HUES64 (cell line): ENCODE data around the gene PRSS58.

Experiments
- H3K27ac ChIP-seq: 2 replicates; pipeline ENCODE4 v1.7.0; 2013; ENCODE audit warnings: low read depth, low read length, inconsistent platforms
- H3K27me3 ChIP-seq: 2 replicates; pipeline ENCODE4 v1.6.1; 2013; ENCODE audit warnings: mild to moderate bottlenecking, low read length; ENCODE audit not compliant: insufficient read depth
- H3K36me3 ChIP-seq: 2 replicates; pipeline ENCODE4 v1.6.1; 2013; ENCODE audit warnings: mild to moderate bottlenecking, low read length; ENCODE audit not compliant: insufficient read depth
- H3K4me1 ChIP-seq: 2 replicates; pipeline ENCODE4 v1.6.1; 2013; ENCODE audit warnings: mild to moderate bottlenecking, low read length, moderate library complexity; ENCODE audit not compliant: insufficient read depth
- H3K4me3 ChIP-seq: 2 replicates; pipeline ENCODE4 v1.5.1; 2013; ENCODE audit warnings: mild to moderate bottlenecking, low read length, moderate library complexity
- H3K9ac ChIP-seq: 2 replicates; pipeline ENCODE4 v1.6.1; 2013; ENCODE audit warnings: mild to moderate bottlenecking, low read depth, low read length
- H3K9me3 ChIP-seq: 2 replicates; pipeline ENCODE4 v1.6.1; 2013; ENCODE audit warnings: low read depth, low read length; ENCODE audit not compliant: insufficient read depth
- WGBS: fragments of 150-250, 120-280 bp; methylation state at CpG from one replicate; pipeline ENCODE4 v1.1.7; 2013; ENCODE audit warnings: missing lambda C conversion rate; 5-methylcytosine and 5-hydroxymethylcytosine counted together

Gene PRSS58

GRCh38 chr7:142279601-142280000 is 21.7 kb upstream of the PRSS58 start:
- 87% methylated on average over 1 of the region's 1 CpG for WGBS
- H3K4me3 ChIP-seq, result no peak overlapping the region

GRCh38 chr7:142275028-142275427 is 17.2 kb upstream of the PRSS58 start:
- Histone ChIP-seq H3K27me3 (no peaks in the 10 kb centered on the region), H3K9ac (no peak overlapping the region), H3K27ac (no peak overlapping the region), H3K36me3 (no peaks in the 10 kb centered on the region), H3K9me3 (peaks cover 14% of the 10 kb centered on the region; the same call in 1 of the 2 replicates), H3K4me3 (no peak overlapping the region), H3K4me1 (peaks cover 7% of the 10 kb centered on the region; the same call in 1 of the 2 replicates)
- WGBS, result 93% methylated on average over 3 of the region's 3 CpGs

More at GRCh38 chr7:142279601-142280000, 21.7 kb upstream of the PRSS58 start:
- Histone ChIP-seq H3K4me1 (no peaks in the 10 kb centered on the region), H3K36me3 (no peaks in the 10 kb centered on the region), H3K9me3 (peaks cover 14% of the 10 kb centered on the region; the same call in 1 of the 2 replicates), H3K9ac (no peak overlapping the region), H3K27me3 (no peaks in the 10 kb centered on the region), H3K27ac (no peak overlapping the region)

DNA sequence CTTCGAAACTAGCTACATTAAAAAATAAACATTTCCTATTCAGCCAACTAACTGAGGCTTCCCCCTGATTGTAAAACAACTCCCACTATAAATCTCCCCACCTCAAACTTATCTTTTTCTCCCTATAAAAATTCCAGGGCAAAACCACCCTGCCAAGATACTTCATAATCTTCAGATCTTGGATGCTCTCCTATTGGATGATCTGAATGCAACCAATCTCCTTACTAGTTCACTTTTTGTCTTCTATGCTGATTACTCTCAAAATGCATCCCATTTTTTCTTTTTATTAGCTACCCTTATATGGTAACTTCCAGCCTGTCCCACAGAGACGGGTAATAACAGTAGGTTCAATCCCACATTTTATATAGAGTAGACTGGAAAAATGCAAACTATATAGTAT is 15.0 kb upstream of the PRSS58 start:
- H3K27ac ChIP-seq, result no peak overlapping the region
- H3K4me3 ChIP-seq, result no peak overlapping the region
- WGBS, result 94% methylated on average over 2 of the region's 2 CpGs
- H3K9ac ChIP-seq, result no peak overlapping the region
- H3K36me3 ChIP-seq, result no peaks in the 10 kb centered on the region
- H3K27me3 ChIP-seq, result no peaks in the 10 kb centered on the region
- H3K9me3 ChIP-seq, result peaks cover 14% of the 10 kb centered on the region; the same call in 1 of the 2 replicates
- H3K4me1 ChIP-seq, result peaks cover 7% of the 10 kb centered on the region; the same call in 1 of the 2 replicates

DNA sequence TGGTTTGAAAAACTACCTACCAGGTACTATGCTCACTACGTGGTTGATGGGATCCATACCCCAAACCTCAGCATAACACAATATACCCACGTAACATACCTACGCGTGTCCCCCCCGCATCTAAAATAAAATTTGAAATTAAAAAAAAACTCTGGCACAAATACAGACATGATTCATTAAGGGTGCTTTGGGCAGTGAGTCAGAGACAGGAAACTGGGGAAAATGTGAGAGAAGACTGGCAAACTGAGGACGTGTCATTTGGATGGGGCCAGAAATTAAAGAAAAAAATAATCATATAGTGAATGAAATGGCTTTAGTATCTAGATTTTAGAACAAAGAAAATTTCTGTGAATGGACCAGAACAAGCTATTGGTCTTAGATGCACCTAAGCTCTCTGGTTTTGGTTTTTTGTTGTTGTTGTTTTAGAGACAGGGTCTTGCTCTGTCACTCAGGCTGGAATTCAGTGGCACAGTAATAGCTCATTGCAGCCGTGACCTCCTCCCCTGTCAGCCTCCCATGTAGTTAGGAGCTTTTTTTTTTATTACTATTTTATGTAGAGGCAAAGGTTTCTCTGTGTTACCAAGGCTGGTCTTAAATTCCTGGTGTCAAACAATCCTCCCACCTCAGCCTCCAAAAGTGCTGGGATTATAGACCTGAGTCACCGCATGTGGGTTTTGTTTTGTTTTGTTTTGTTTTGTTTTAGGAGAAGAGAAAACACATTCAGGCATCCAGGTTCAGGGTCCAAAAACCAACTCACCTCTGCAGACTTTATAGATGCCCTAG is 5.9 kb upstream of the PRSS58 start:
- 96% methylated on average over 6 of the region's 8 CpGs for WGBS
- Histone ChIP-seq H3K27ac (no peak overlapping the region), H3K27me3 (no peaks in the 10 kb centered on the region), H3K4me3 (no peak overlapping the region), H3K4me1 (no peaks in the 10 kb centered on the region), H3K9ac (no peak overlapping the region), H3K9me3 (no peaks in the 10 kb centered on the region), H3K36me3 (no peaks in the 10 kb centered on the region)

DNA sequence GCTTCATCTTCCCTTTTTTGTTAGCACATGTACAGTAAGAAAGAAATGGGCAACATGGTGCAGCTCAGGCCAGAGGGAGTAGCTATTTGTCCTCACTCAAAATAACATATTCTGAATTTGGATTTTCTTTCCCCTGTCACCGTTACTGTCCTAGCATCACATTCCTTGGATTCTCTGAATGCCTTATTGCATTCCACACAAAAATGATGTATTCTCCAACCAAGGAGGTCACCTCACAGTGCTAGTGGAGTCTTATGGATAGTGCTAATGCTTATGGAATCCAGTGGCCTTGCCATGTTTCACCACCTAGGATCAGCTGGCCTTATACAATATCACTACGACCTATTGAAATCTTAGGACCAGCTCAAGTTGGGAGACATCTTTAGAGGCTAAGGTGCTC is 7.2 kb downstream of the PRSS58 start:
- H3K9me3 ChIP-seq, result no peaks in the 10 kb centered on the region
- H3K4me1 ChIP-seq, result 0 out of 2 replicates have a peak, but pooled peaks cover 3% of the 10 kb centered on the region
- 65% methylated on average over 2 of the region's 2 CpGs for WGBS
- H3K9ac ChIP-seq, result no peak overlapping the region
- no peak overlapping the region for H3K27ac ChIP-seq
- no peaks in the 10 kb centered on the region for H3K36me3 ChIP-seq
- no peaks in the 10 kb centered on the region for H3K27me3 ChIP-seq
- no peak overlapping the region for H3K4me3 ChIP-seq

GRCh38 chr7:142249918-142250317 is 7.9 kb downstream of the PRSS58 start:
- Histone ChIP-seq H3K27ac (no peak overlapping the region), H3K36me3 (no peaks in the 10 kb centered on the region), H3K4me1 (0 out of 2 replicates have a peak, but pooled peaks cover 3% of the 10 kb centered on the region), H3K9me3 (no peaks in the 10 kb centered on the region), H3K9ac (no peak overlapping the region), H3K27me3 (no peaks in the 10 kb centered on the region), H3K4me3 (no peak overlapping the region)

- H3K27ac ChIP-seq, result no peak overlapping the region
- 0 out of 2 replicates have a peak, but pooled peaks cover 3% of the 10 kb centered on the region for H3K4me1 ChIP-seq
- 87% methylated on average over 7 of the region's 7 CpGs for WGBS
Measured at GRCh38 chr7:142248166-142249160, 9.4 kb downstream of the PRSS58 start.

GRCh38 chr7:142243823-142244222 is 14.0 kb downstream of the PRSS58 start:
- Histone ChIP-seq H3K4me1 (no peaks in the 10 kb centered on the region), H3K27me3 (no peaks in the 10 kb centered on the region), H3K36me3 (no peaks in the 10 kb centered on the region), H3K4me3 (no peak overlapping the region), H3K27ac (no peak overlapping the region), H3K9me3 (no peaks in the 10 kb centered on the region), H3K9ac (no peak overlapping the region)
- 95% methylated on average over 10 of the region's 10 CpGs for WGBS

More at GRCh38 chr7:142248166-142249160, 9.4 kb downstream of the PRSS58 start:
- no peaks in the 10 kb centered on the region for H3K9me3 ChIP-seq
- no peaks in the 10 kb centered on the region for H3K36me3 ChIP-seq
- no peaks in the 10 kb centered on the region for H3K27me3 ChIP-seq
- no peak overlapping the region for H3K4me3 ChIP-seq
- no peak overlapping the region for H3K9ac ChIP-seq

DNA sequence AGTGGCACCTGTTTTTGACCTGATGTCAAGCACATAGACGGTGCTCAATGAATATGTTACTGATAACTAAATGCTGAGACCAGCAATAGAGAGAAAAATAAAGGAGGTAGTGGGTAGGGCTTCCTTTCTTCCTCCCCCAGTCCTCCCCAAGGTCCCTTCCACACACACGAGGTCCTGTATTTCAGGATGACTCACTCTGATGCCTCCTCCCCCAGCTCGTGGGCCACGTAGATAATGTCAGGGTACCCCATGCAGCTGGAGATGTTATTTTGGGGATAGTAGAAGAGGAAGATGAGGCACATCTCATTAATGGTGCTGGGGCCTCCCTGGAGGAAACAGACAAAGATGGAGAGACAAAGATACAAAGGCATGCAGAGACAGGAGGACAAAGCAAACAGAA is 17.3 kb downstream of the PRSS58 start:
- Histone ChIP-seq H3K9ac (no peak overlapping the region), H3K9me3 (no peaks in the 10 kb centered on the region), H3K27ac (no peak overlapping the region), H3K4me1 (no peaks in the 10 kb centered on the region), H3K4me3 (no peak overlapping the region), H3K36me3 (no peaks in the 10 kb centered on the region), H3K27me3 (no peaks in the 10 kb centered on the region)
- WGBS, result 60% methylated on average over 2 of the region's 4 CpGs

- Histone ChIP-seq H3K36me3 (no peaks in the 10 kb centered on the region), H3K4me1 (peaks cover 3% of the 10 kb centered on the region; the same call in 1 of the 2 replicates), H3K27me3 (no peaks in the 10 kb centered on the region), H3K27ac (no peak overlapping the region), H3K4me3 (no peak overlapping the region), H3K9me3 (no peaks in the 10 kb centered on the region; the same call in 1 of the 2 replicates), H3K9ac (no peak overlapping the region)
- WGBS, result 48% methylated on average over 7 of the region's 7 CpGs
Measured at GRCh38 chr7:142231716-142232115, 26.1 kb downstream of the PRSS58 start.
